Measurements from ENCODE around the gene ROMO1.
"Not testable (repeated sequence)": the region's sequence is repeated elsewhere in the genome, so short reads cannot be mapped to it uniquely, and the experiment has no call there.

The ROMO1 gene

DNA sequence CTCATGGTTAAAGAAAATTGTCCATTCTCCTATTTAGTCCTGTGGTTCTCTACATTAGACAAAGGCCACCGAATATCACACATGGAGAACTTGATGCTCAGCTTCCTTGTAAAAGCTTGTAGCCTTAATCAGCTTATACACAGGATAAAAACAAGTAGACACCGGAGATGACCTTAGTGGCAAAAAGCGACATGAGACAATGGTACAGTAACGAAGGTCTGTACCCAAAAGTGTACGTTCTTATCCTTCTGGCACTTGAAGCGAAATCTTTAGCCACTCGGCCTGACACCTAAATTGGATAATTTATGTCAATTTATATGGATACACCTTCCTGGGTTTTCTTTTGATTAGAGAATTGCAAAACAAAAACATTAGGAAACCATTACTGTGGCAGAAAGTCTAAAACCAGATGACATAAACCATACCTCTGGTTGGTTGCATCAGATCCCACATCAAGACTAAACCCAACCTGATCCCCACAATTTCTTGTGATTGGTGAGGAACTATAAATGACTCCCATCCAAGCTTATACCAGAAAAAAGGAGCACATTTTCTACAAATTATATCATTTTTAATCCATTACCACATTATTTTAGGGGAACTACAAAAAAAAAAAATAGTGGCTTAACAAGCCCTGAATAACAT lies 36.7 kb downstream of the ROMO1 start:
- no peak for DNase-seq
- Mint-ChIP-seq H3K27ac (peak overlapping the region; percentile 65), H3K36me3 (peaks cover 41 to 54% of the 10 kb centered on the region in 2 donors), H3K9me3 (no peaks in the 10 kb centered on the region), H3K27me3 (no peaks in the 10 kb centered on the region), H3K4me3 (peak overlapping the region; percentile 16 to 21), H3K4me1 (peaks cover 14 to 64% of the 10 kb centered on the region in 2 donors)
- no peak for ATAC-seq (replicated peaks)

DNA sequence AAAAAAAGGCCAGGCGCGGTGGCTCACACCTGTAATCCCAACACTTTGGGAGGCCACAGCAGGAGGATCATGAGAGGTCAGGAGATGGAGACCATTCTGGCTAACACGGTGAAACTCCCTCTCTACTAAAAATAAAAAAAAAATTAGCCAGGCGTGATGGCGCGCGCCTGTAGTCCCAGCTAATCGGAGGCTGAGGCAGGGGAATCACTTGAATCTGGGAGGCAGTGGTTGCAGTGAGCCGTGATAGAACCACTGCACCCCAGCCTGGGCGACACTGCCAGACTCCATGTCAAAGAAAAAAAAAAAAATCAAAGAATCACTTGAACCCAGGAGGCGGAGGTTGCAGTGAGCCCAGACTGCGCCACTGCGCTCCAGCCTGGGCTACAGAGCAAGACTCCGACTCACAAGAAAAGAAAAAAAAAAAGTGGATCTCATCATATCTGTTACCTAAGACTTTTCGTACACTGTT lies 38.7 kb downstream of the ROMO1 start:
- Mint-ChIP-seq H3K36me3 (peaks cover 50 to 64% of the 10 kb centered on the region in 2 donors), H3K4me1 (peaks cover 15 to 57% of the 10 kb centered on the region in 2 donors)

GRCh38 chr20:35738410-35739179 lies 39.4 kb downstream of the ROMO1 start:
- Mint-ChIP-seq H3K4me3 (peak overlapping the region; percentile 35 to 44), H3K4me1 (peaks cover 18 to 57% of the 10 kb centered on the region in 2 donors), H3K9me3 (no peaks in the 10 kb centered on the region), H3K27ac (peak overlapping the region; percentile 75), H3K27me3 (no peaks in the 10 kb centered on the region), H3K36me3 (peaks cover 43 to 57% of the 10 kb centered on the region in 2 donors)
- ATAC-seq (replicated peaks), result no peak
- DNase-seq, result no peak

More for the DNA sequence above, 38.7 kb downstream of the ROMO1 start:
- Mint-ChIP-seq H3K9me3 (no peaks in the 10 kb centered on the region), H3K27me3 (no peaks in the 10 kb centered on the region), H3K4me3 (peak overlapping the region; percentile 35 to 44), H3K27ac (peak overlapping the region; percentile 75)
- DNase-seq, result no peak
- no peak for ATAC-seq (replicated peaks)

- peaks cover 35 to 49% of the 10 kb centered on the region in 2 donors for H3K36me3 Mint-ChIP-seq
- peak overlapping the region; percentile 21 for H3K27ac Mint-ChIP-seq
- no peaks in the 10 kb centered on the region for H3K27me3 Mint-ChIP-seq
- H3K4me1 Mint-ChIP-seq, result peaks cover 14 to 57% of the 10 kb centered on the region in 2 donors
- peak overlapping the region; percentile 88 to 96 for H3K4me3 Mint-ChIP-seq
- no peaks in the 10 kb centered on the region for H3K9me3 Mint-ChIP-seq
- ATAC-seq (replicated peaks) (no peak), DNase-seq (no peak)
Measured at GRCh38 chr20:35739294-35740163, 40.3 kb downstream of the ROMO1 start.

GRCh38 chr20:35741892-35742740 lies 42.9 kb downstream of the ROMO1 start, which contains the start of gene RBM39:
TSS of gene RBM39 (minus strand) at chr20:35742260. CDS start at chr20:35740874, 1,386 bp downstream.
- H3K4me3 Mint-ChIP-seq, result peak within 1 kb of the TSS; percentile 88 to 96
- peak within 1 kb of the TSS; percentile 99 for H3K27ac Mint-ChIP-seq
- H3K4me1 Mint-ChIP-seq, result peaks cover 13 to 45% of the 10 kb centered on the region in 2 donors
- no peaks in the 10 kb centered on the region for H3K27me3 Mint-ChIP-seq
- H3K36me3 Mint-ChIP-seq, result peaks cover 32 to 44% of the 10 kb centered on the region in 2 donors
- ATAC-seq (replicated peaks), result peak; percentile 85 to 87
- H3K9me3 Mint-ChIP-seq, result no peaks in the 10 kb centered on the region
- peak; percentile 99 for DNase-seq

DNA sequence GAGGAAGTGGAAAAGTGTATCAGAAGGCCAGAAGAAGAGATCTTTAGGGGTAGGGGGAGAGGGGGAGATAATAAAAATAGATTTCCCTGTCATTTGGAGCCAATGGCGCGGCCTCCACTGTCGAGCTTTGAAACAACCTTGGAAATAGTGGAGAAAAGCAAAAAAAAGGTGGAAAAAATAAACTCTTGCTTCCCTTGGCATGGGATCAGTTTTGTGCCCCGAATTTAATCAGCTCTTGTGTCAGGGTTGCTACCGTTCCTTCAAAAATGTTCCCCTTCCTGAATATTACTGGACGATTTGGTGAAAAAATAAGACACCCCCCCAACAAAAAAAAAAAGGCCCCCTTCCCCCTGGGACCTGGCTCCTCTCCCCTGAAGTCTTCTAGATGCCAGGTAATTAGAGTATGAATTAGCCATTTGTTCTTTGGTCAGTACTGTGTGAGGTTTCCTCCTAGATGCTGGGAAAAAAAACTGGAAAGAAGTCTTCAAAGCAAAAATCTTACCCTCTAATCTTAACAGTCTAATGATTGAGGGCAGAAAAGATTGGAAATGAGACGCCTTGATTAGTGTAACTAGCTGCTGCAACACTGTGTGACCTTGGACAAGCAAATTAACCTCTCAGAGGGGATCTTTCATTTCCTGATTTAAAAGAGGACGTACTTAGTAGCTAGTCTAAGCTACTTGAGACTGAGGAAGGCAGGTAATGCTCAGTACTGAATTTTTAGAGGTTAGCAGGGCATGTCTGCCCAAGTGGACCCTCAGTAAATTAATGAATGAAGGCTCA lies 43.7 kb downstream of the ROMO1 start:
- Mint-ChIP-seq H3K9me3 (no peaks in the 10 kb centered on the region), H3K27ac (peak overlapping the region; percentile 99), H3K4me3 (peak overlapping the region; percentile 88 to 96), H3K36me3 (peaks cover 31 to 38% of the 10 kb centered on the region in 2 donors), H3K27me3 (no peaks in the 10 kb centered on the region), H3K4me1 (peaks cover 13 to 40% of the 10 kb centered on the region in 2 donors)
- peak; percentile 37 to 45 for ATAC-seq (replicated peaks)
- DNase-seq, result peak; percentile 8

DNA sequence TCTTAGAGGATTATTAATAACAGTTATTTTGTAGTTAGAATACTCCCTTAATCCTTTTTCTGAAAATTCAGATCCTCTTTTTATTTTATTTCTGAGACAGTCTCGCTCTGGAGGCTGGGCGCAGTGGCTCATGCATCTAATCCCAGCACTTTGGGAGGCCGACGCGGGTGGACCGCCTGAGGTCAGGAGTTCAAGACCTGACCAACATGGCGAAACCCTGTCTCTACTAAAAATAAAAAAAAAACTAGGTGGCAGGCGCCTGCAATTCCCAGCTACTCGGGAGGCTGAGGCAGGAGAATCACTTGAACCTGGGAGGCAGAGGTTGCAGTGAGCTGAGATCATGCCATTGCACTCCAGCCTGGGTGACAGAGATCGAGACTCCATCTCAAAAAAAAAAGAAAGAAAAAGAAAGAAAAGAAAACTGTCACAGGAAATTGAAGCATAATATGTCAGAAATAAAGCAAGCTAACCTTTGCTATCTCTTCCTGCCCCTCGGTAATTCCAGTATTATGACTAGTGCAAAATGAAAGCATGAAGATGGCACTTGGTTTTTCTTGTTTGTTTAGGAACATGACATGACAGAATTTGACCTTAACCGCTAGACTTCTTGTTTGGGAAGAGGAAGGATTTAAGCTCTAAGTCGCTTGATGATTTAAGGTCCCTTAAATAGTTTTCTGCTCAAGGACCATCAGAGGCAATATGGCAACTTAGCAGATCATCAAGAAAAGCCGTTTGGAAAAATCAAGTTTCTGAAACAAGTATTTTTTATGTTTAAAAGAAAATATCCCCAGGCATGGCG lies 44.7 kb downstream of the ROMO1 start:
- no peaks in the 10 kb centered on the region for H3K27me3 Mint-ChIP-seq
- peaks cover 11 to 32% of the 10 kb centered on the region in 2 donors for H3K4me1 Mint-ChIP-seq
- H3K27ac Mint-ChIP-seq, result peak overlapping the region; percentile 99
- DNase-seq (no peak), ATAC-seq (replicated peaks) (no peak)
- peak overlapping the region; percentile 88 to 96 for H3K4me3 Mint-ChIP-seq
- peaks cover 24 to 29% of the 10 kb centered on the region in 2 donors for H3K36me3 Mint-ChIP-seq
- H3K9me3 Mint-ChIP-seq, result no peaks in the 10 kb centered on the region

- Mint-ChIP-seq H3K4me3 (peak overlapping the region; percentile 88 to 96), H3K27ac (peak overlapping the region; percentile 99), H3K36me3 (peaks cover 21 to 26% of the 10 kb centered on the region in 2 donors), H3K4me1 (peaks cover 8 to 27% of the 10 kb centered on the region in 2 donors)
- not testable (repeated sequence) for H3K27me3 Mint-ChIP-seq; ATAC-seq (replicated peaks); H3K9me3 Mint-ChIP-seq; DNase-seq
Measured at GRCh38 chr20:35744492-35744841, 45.3 kb downstream of the ROMO1 start.
